Liver (tissue), 9 donors: ENCODE measurements around the gene WFDC13. TPM values are rescaled to one million over a fixed set of nuclear protein-coding genes. Genes with fewer than 3 reads are reported as not detected.
"Not testable (repeated sequence)": the region's sequence is repeated elsewhere in the genome, so short reads cannot be mapped to it uniquely, and the experiment has no call there.

Source experiments
- DNase-seq: peaks from one replicate; pipeline ENCODE4 v3.0.0-alpha.2; 2017; ENCODE audit warnings: low spot score
- H3K27ac ChIP-seq, 2 donors: one replicate each; pipeline ENCODE4 v1.7.0; 2013; ENCODE audit warnings: inconsistent platforms in 2 of 2, low read length in 2 of 2, control low read depth in 1 of 2, low read depth in 1 of 2, mild to moderate bottlenecking in 1 of 2
- H3K27me3 ChIP-seq, 4 donors: one replicate each; pipeline versions ENCODE4 v1.6.1 to v1.7.0; 2013; ENCODE audit warnings: low read length in 3 of 4, inconsistent platforms in 1 of 4, mild to moderate bottlenecking in 1 of 4, moderate library complexity in 1 of 4; ENCODE audit not compliant: control insufficient read depth in 4 of 4, insufficient read depth in 4 of 4
- H3K36me3 ChIP-seq, 4 donors: one replicate each; pipeline versions ENCODE4 v1.6.1 to v1.7.0; 2013; ENCODE audit warnings: low read length in 3 of 4, mild to moderate bottlenecking in 3 of 4, low read depth in 1 of 4, moderate library complexity in 1 of 4; ENCODE audit not compliant: control insufficient read depth in 4 of 4, insufficient read depth in 3 of 4
- H3K4me1 ChIP-seq, 4 donors: one replicate each; pipeline versions ENCODE4 v1.6.1 to v1.7.0; 2013; ENCODE audit warnings: low read length in 3 of 4, mild to moderate bottlenecking in 3 of 4, moderate library complexity in 1 of 4; ENCODE audit not compliant: control insufficient read depth in 4 of 4, insufficient read depth in 4 of 4
- H3K4me3 ChIP-seq, 3 donors: one replicate each; pipeline versions ENCODE4 v1.6.1 to v1.7.0; 2013; ENCODE audit warnings: low read length in 3 of 3, control low read depth in 1 of 3, low read depth in 1 of 3, mild to moderate bottlenecking in 1 of 3
- H3K9ac ChIP-seq, 2 donors: one replicate each; pipeline ENCODE4 v1.7.0; 2013; ENCODE audit warnings: low read length in 2 of 2, mild to moderate bottlenecking in 2 of 2, moderate library complexity in 2 of 2, control low read depth in 1 of 2, low read depth in 1 of 2
- H3K9me3 ChIP-seq, 4 donors: one replicate each; pipeline versions ENCODE4 v1.6.1 to v1.7.0; 2013; ENCODE audit warnings: low read length in 3 of 4; ENCODE audit not compliant: control insufficient read depth in 4 of 4
- ATF3 ChIP-seq: IDR thresholded peaks from 2 replicates; pipeline ENCODE4 v1.6.1; 2016; ENCODE audit warnings: antibody characterized with exemption
- CTCF ChIP-seq: fragments of 150-350 bp; IDR thresholded peaks from 2 replicates; pipeline ENCODE4 v1.5.1; 2017; ENCODE audit warnings: improper control_type of control experiment, low read depth, low read length; ENCODE audit not compliant: missing input control
- EGR1 ChIP-seq, 2 donors: IDR thresholded peaks; 2 replicates each; pipeline ENCODE4 v1.6.1; 2016 to 2018; ENCODE audit warnings: antibody characterized with exemption in 2 of 2, low read depth in 2 of 2
- FOXA1 ChIP-seq: IDR thresholded peaks from 2 replicates; pipeline ENCODE4 v1.6.1; 2016; ENCODE audit warnings: antibody characterized with exemption
- FOXA2 ChIP-seq: IDR thresholded peaks from 2 replicates; pipeline ENCODE4 v1.6.1; 2016; ENCODE audit warnings: antibody characterized with exemption
- GABPA ChIP-seq, 2 donors: IDR thresholded peaks in 1 of 2; conservative IDR thresholded peaks in 1 of 2; 2 replicates each; pipeline ENCODE4 v1.6.1; 2016; ENCODE audit warnings: antibody characterized with exemption in 2 of 2, mild to moderate bottlenecking in 1 of 2, moderate library complexity in 1 of 2
- HNF4G ChIP-seq: IDR thresholded peaks from 2 replicates; pipeline ENCODE4 v1.6.1; 2016; ENCODE audit warnings: antibody characterized with exemption
- NR2F2 ChIP-seq: IDR thresholded peaks from 2 replicates; pipeline ENCODE4 v1.6.1; 2016; ENCODE audit warnings: antibody characterized with exemption
- REST ChIP-seq: IDR thresholded peaks from 2 replicates; pipeline ENCODE4 v1.6.1; 2016; ENCODE audit warnings: antibody characterized with exemption, mild to moderate bottlenecking
- RXRA ChIP-seq, 2 donors: IDR thresholded peaks; 2 replicates each; pipeline ENCODE4 v1.6.1; 2017 to 2018; ENCODE audit warnings: antibody characterized with exemption in 2 of 2, mild to moderate bottlenecking in 1 of 2
- TAF1 ChIP-seq: conservative IDR thresholded peaks from 2 replicates; pipeline ENCODE4 v1.6.1; 2016; ENCODE audit warnings: antibody characterized with exemption, mild to moderate bottlenecking
- WGBS: extraction: QIAGEN DNeasy Blood & Tissue Kit; methylation state at CpG from one replicate; pipeline ENCODE4 v1.1.7; 2013; 5-methylcytosine and 5-hydroxymethylcytosine counted together
- polyA plus RNA-seq, 2 donors: library from polyadenylated mRNA; stranded (reverse) in 1 of 2; unstranded in 1 of 2; fragments of 200-250 nt in 1 of 2; fragments of >200 nt in 1 of 2; fragmentation: Nextera tagmentation in 1 of 2; extraction: Ambion mirVana in 1 of 2; gene quantifications; one replicate each; pipeline versions ENCODE4 v1.2.1 to v1.2.3, GENCODE V29; 2013 to 2015
- total RNA-seq, 2 donors: library from RNA; depleted of rRNA; stranded (reverse); fragments of >200 nt; gene quantifications; one replicate each; pipeline ENCODE4 v1.2.3, GENCODE V29; 2014
- TF ChIP-seq, protein P1 (sequence below): IDR thresholded peaks from 2 replicates; pipeline ENCODE4 v1.6.1; 2016; ENCODE audit warnings: antibody characterized with exemption
- TF ChIP-seq, protein P2 (sequence below): IDR thresholded peaks from 2 replicates; pipeline ENCODE4 v1.6.1; 2016; ENCODE audit warnings: antibody characterized with exemption
- donor health status: healthy.
- donor health status: healthy.
- donor health status: healthy.
- donor health status: healthy.
- donor health status: healthy.

The WFDC13 gene
- total and polyA plus RNA-seq, 4 donors: not detected

DNA sequence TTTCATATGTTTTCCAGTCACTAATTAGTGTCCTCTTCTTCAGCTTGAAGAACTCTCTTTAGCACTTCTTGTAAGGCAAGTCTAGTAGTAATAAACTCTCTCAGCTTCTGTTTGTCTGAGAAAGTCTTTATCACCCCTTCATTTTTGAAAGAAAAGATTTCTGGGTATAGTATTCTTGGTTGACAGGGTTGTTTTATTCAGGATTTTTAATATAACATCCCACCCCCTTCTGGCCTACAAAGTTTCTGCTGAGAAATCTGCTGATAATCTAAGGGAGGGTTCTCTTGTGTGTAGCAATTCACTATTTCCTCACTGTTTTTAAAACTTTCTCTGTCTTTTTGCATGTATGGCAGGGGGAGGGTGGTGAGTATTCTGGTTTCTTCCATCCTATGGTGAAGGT lies 22.2 kb upstream of the WFDC13 start:
- Histone ChIP-seq H3K36me3 (no peaks in the 10 kb centered on the region), H3K9ac (no peak overlapping the region), H3K4me1 (no peaks in the 10 kb centered on the region), H3K27me3 (peaks cover 0 to 8% (median 0%) of the 10 kb centered on the region in 4 donors), H3K27ac (no peak overlapping the region), H3K9me3 (peaks cover 4 to 32% (median 12%) of the 10 kb centered on the region in 4 donors), H3K4me3 (no peak overlapping the region)
- no peak for TF ChIP-seq NR2F2
- TF ChIP-seq EGR1 (IDR thresholded peaks at IDR 0.05; ENCODE audit: low read depth in 2 of 2): no peak
- DNase-seq: no peak

GRCh38 chr20:45685896-45686295 lies 15.9 kb upstream of the WFDC13 start:
- 52% methylated on average over 3 of the region's 3 CpGs for WGBS
- Histone ChIP-seq H3K9me3 (peaks cover 0 to under 1% (median 0%) of the 10 kb centered on the region in 4 donors), H3K27ac (no peak overlapping the region), H3K27me3 (no peaks in the 10 kb centered on the region), H3K9ac (no peak overlapping the region), H3K36me3 (no peaks in the 10 kb centered on the region), H3K4me3 (no peak overlapping the region), H3K4me1 (no peaks in the 10 kb centered on the region)
- DNase-seq: no peak
- no peak for TF ChIP-seq TAF1
- no peak for TF ChIP-seq FOXA1
- TF ChIP-seq CTCF: no peak
- no peak for TF ChIP-seq RXRA (IDR thresholded peaks at IDR 0.05)
- TF ChIP-seq, protein P1, sequence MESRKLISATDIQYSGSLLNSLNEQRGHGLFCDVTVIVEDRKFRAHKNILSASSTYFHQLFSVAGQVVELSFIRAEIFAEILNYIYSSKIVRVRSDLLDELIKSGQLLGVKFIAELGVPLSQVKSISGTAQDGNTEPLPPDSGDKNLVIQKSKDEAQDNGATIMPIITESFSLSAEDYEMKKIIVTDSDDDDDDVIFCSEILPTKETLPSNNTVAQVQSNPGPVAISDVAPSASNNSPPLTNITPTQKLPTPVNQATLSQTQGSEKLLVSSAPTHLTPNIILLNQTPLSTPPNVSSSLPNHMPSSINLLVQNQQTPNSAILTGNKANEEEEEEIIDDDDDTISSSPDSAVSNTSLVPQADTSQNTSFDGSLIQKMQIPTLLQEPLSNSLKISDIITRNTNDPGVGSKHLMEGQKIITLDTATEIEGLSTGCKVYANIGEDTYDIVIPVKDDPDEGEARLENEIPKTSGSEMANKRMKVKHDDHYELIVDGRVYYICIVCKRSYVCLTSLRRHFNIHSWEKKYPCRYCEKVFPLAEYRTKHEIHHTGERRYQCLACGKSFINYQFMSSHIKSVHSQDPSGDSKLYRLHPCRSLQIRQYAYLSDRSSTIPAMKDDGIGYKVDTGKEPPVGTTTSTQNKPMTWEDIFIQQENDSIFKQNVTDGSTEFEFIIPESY: no peak
- no peak for TF ChIP-seq EGR1 (IDR thresholded peaks at IDR 0.05; ENCODE audit: low read depth in 2 of 2)
- TF ChIP-seq ATF3: no peak
- no peak for TF ChIP-seq HNF4G

DNA sequence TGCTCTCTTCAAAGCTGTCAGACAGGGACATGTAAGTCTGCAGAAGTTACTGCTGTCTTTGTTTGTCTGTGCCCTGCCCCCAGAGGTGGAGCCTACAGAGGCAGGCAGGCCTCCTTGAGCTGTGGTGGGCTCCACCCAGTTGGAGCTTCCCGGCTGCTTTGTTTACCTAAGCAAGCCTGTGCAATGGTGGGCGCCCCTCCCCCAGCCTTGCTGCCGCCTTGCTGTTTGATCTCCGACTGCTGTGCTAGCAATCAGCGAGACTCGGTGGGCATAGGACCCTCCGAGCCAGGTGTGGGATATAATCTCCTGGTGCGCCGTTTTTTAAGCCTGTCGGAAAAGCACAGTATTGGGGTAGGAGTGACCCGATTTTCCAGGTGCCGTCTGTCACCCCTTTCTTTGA lies 8.5 kb upstream of the WFDC13 start:
- not testable (repeated sequence) for H3K9ac ChIP-seq, DNase-seq, H3K9me3 ChIP-seq, H3K27me3 ChIP-seq, H3K36me3 ChIP-seq, H3K27ac ChIP-seq, H3K4me3 ChIP-seq, H3K4me1 ChIP-seq
- 76% methylated on average over 12 of the region's 12 CpGs for WGBS

GRCh38 chr20:45695496-45695895 lies 6.3 kb upstream of the WFDC13 start:
- Histone ChIP-seq H3K36me3 (no peaks in the 10 kb centered on the region), H3K27ac (no peak overlapping the region), H3K9me3 (no peaks in the 10 kb centered on the region), H3K4me1 (no peaks in the 10 kb centered on the region), H3K4me3 (no peak overlapping the region), H3K9ac (no peak overlapping the region), H3K27me3 (no peaks in the 10 kb centered on the region)
- 83% methylated on average over 2 of the region's 2 CpGs for WGBS
- DNase-seq: no peak
- TF ChIP-seq FOXA2: no peak
- TF ChIP-seq HNF4G: no peak
- TF ChIP-seq REST: no peak
- TF ChIP-seq, protein P2, sequence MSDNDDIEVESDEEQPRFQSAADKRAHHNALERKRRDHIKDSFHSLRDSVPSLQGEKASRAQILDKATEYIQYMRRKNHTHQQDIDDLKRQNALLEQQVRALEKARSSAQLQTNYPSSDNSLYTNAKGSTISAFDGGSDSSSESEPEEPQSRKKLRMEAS: no peak
- TF ChIP-seq ATF3: no peak
- TF ChIP-seq GABPA (IDR thresholded peaks at IDR 0.05 in 1 of 2, conservative IDR thresholded peaks at IDR 0.05 in 1 of 2): no peak
- no peak for TF ChIP-seq TAF1
- TF ChIP-seq, protein P1: no peak
